22Rv1 (cell line): Measurements from ENCODE around the gene PUDP.

Experiments
- ZFX ChIP-seq: fragments of 450-650 bp; IDR thresholded peaks from 2 replicates; pipeline ENCODE4 v1.6.1; 2017; ENCODE audit warnings: antibody characterized with exemption, borderline replicate concordance
- TF ChIP-seq, protein P1 (sequence below): fragments of 450-650 bp; IDR thresholded peaks from 2 replicates; pipeline ENCODE4 v1.5.1; 2017; ENCODE audit warnings: mild to moderate bottlenecking

DNA sequence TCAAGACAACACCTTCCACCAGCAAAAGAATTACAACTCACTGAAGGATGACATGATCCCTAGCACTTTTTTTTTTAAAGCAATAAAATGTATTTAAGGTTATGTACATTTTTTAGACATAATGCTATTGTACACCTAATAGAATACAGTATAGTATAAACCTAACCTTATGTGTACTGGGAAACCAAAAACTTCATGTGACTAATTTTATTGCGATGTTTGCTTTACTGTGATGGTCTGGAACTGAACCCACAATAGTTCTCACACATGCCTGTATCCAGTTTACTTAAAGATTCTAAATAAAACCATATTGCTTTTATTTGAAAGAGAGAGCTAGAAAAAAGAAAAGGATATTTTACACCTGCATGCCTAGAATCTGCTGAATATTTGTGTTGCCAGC lies 4.9 kb downstream of the PUDP start:
- TF ChIP-seq, protein P1, sequence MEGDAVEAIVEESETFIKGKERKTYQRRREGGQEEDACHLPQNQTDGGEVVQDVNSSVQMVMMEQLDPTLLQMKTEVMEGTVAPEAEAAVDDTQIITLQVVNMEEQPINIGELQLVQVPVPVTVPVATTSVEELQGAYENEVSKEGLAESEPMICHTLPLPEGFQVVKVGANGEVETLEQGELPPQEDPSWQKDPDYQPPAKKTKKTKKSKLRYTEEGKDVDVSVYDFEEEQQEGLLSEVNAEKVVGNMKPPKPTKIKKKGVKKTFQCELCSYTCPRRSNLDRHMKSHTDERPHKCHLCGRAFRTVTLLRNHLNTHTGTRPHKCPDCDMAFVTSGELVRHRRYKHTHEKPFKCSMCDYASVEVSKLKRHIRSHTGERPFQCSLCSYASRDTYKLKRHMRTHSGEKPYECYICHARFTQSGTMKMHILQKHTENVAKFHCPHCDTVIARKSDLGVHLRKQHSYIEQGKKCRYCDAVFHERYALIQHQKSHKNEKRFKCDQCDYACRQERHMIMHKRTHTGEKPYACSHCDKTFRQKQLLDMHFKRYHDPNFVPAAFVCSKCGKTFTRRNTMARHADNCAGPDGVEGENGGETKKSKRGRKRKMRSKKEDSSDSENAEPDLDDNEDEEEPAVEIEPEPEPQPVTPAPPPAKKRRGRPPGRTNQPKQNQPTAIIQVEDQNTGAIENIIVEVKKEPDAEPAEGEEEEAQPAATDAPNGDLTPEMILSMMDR: no peak
- no peak for TF ChIP-seq ZFX
